T-helper 1 cell (primary cell): Measurements from ENCODE around the gene RAB11A.

Experiments used
- DNase-seq, 5 donors: peaks; one replicate each; pipeline ENCODE4 v3.0.0-alpha.2; 2012 to 2020

Gene RAB11A

DNA sequence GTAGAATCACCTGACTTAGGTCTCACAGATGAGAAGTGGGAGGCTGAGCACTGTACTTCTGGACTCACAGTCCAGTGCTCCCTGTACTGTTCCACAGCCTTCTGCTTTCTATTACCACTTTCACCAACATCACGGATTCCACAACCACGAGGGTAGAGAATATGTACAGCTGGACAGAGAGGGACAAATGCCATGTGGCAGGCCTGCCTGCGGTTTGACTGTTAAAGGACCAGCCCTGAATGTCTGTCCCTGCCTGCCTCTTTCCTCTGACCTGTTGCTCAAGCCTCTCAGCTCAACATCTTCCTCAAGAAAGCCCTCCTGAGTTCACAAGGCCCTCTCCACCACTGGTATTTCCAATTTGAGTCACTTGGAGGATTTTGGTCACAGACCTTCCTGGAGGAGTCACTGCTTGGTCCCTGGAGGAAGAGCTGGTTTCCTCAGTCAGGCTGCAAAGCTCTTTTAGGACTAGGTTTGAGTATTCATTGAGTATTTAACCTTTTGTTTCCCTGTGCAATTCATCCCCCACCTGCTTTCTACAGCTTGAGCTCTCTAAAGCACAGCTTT lies 49.1 kb downstream of the RAB11A start:
- DNase-seq = peak in 1 of 5 donors; percentile 14

DNA sequence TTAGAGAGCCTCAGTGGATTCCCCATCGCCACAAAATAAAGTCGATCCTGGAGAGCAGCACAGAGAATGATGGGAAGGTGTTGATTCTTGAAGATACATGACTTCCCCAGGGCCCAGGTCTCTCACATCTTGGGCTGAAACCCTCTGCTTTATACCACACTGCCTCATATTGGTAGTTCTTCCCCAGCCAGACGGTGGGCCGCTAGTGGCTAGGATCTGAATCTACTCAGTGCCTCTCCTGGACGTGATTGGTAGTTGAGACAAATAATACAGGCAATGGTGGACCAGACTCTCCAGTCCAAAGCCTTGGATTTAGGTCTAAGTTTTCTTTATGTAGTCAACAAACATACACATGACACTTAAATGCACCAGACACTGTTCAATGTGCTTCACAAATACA lies 49.7 kb downstream of the RAB11A start:
- DNase-seq = no peak

DNA sequence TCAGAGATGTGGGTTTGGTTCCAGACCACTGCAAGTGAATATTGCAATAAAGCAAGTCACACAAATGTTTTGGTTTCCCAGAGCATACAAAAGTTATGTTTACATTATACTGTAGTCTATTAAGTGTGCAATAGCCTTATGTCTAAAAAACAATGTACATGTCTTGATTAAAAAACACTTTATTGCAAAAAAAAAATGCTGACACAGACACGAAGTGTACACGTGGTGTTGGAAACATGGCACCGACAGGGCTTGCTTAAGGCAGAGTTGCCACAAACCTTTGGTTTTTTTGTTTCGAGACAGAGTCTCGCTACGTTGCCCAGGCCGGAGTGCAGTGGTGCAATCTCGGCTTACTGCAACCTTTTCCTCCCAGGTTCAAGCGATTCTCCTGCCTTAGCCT lies 50.1 kb downstream of the RAB11A start:
- DNase-seq = no peak

DNA sequence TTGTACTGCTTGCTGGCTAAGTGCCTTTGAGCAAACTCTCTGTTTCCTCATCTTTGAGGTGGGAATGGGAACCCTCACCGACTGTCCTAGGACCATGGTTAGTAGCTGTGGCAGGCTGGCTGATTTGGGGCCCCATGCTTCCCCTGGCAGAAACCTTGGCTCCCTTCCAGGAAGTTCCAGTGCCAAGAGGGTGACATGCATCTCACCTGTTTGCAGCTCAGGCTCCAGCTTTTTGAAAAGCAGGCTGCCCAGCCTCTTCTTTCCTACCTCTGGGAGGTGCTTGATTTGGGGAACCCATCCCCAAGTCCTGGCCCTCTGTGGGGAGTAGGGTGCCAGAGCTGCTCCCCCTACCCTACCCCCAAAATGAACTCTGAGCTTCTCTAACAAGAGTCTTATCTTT lies 50.8 kb downstream of the RAB11A start:
- no peak for DNase-seq

DNA sequence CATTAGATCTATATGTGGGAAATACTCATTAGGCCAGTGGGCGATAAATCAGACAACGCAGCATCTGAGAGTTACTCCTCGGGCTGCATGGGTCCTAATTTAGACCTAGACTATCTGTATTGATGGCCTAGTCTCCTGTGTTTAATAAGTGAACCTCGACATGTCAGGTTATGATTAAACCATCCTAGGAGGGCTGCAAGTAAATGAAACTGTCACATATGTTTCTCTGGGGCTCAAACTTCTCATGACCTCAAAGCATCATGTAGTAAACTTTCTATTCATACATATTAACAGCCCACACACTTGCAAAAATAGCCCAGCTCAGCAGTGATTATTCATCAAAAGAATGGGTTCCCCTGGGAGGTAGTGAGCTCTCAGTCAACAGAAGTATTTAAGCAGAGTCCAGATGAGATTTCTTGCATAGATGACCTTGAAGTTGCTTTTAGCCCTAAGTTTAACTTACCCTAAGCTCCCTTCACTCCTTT lies 51.6 kb downstream of the RAB11A start:
- no peak for DNase-seq

DNA sequence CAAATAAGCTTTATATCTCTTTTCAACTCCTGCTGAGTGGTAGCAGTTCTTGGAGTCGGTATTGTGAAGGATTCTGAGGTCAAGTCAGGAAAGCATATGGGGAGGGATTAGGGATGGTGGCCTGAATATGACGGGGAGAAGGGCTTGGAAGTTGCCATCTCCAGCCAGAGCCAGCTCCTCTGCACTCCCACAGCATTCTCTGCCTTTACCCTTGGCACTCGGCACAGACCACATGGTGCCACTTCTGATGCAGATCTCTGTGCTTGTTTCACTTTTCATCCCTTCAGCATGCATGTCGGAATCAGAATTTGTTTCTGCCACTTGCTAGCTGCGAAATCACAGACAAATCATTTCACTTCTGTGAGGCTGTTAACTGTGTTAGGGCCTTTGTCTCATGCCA lies 52.5 kb downstream of the RAB11A start:
- DNase-seq = no peak

DNA sequence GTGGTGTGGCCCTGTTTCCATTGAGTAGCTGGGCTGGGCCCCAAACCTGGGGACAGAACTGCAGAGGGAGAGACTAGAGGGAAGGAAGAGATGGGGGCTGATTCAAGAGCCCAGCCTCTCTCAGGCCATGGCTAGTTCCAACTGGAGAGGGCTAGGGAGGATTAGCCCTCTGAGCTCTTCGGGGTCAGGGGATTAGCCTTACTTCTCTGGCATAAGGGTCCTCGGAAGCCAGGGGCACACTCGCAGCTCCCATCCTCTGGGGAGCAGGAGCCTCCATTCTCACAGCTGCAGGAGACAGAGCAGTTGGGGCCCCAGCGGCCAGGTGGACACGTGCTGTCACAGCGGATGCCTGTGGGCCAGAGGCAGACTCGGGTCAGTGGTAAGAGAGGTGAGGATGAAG lies 53.3 kb downstream of the RAB11A start:
- DNase-seq = no peak

DNA sequence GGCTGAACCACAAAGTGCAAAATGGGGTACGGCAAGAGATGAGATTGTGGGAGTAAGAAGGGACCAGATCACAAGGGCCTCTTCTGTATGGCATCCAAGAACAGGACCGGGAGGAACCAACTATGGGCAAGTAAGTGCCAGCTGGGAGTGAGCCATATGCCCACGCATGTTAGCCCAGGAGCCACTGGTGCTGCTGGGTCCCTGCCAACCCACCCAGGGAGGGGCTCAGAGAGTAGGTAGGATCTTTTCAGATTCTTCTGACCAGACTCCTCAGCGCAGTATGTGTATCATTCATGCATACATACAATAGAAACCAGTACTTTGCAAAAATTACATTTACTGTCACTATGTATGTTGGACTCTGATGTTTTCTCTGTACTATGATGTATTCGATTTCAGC lies 54.0 kb downstream of the RAB11A start:
- DNase-seq = no peak

DNA sequence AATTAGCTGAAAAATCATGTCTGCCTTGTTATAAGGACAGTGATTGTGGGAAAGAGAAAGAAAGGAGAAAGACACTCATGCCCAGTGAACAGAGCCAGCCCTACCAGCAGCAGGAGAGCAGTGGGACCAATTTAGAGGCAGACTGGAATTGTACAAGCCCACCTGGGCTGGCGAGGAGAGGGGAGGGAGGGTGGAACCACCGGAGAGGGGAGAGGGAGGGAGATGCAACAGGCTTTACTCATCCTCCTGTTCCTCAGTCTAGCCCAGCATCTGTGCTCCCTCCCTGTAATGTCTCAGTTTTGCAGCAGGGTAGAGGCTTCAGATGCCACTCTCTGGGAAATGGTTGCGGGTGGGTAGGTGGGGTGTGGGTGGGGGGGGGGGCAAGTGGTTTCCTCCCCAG lies 54.7 kb downstream of the RAB11A start:
- DNase-seq = no peak

DNA sequence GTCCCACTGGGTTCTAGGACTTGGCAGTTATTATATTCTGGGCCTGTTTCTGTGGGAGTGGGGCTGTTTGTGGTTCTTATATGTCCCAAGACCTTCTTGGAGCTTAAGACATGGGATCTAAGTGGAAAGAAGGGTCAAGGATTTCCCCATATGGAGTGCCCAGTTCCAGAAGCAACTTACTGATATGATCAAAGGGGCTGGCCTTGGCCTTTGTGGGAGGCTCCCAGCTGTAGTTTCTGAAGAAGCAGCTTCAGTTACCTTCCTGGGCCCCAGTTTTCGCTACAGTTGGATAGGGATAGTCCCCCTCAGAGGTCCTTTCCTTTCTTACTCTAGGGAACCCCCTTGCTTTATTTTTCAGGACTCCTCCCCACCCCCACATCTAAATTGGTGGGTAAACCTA lies 56.0 kb downstream of the RAB11A start:
- DNase-seq = no peak

DNA sequence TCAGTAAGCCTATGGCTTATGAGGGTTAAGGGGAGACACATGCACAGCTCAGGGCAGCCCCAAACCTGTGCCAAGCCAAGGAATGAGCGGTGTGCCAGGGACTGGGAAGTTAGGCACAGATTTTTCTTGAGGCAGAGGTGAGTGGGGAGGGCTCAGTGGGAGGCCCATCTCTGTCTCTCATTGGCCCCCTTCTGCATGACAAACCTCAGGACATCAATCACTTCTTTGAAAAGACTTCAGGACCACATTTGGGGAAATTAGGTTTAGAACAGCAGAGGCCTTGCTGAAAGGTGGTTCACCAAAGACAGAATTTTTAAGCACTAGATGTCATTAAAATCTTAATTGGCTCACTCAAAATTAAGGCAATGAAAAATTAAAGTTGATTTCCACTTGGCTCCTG lies 57.2 kb downstream of the RAB11A start:
- DNase-seq = no peak

DNA sequence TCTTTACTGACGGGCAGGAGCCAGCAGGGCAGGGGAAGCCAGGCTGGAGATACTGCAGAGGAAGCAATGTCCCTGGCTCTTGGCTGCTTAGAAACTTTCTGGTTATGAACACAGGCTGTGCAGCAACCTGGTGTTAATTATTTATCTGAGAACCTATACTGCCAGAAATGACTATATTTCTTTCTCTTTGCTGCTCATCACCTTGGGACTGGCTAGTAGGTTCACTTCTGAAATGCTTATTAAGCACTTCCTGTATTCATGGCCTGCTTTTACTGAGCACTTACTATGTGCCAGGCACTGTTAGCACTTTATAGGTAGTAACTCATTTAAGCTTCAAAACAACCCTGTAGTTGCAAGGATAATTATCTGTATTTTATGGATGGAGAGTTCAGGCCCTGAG lies 57.6 kb downstream of the RAB11A start:
- DNase-seq = no peak

DNA sequence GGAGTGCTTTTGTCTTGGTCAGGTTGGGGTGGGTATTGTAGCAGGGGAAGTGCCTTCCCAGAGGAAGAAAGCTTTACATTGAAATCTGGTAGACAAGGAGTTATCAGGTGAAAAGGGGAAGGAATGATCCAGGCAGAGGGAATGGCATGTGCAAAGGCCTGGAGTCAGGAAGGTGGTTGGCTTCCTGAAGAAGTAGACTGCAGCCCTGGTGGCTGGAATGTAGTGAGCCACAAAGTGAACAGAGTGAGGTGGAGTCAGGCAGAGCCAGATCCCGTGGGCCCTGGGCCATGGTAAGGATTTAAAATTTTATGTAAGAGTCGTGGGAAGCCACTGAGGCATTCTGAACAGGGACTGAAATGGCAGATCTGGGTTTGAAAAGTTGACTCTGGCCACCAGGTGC lies 58.3 kb downstream of the RAB11A start:
- DNase-seq = no peak

DNA sequence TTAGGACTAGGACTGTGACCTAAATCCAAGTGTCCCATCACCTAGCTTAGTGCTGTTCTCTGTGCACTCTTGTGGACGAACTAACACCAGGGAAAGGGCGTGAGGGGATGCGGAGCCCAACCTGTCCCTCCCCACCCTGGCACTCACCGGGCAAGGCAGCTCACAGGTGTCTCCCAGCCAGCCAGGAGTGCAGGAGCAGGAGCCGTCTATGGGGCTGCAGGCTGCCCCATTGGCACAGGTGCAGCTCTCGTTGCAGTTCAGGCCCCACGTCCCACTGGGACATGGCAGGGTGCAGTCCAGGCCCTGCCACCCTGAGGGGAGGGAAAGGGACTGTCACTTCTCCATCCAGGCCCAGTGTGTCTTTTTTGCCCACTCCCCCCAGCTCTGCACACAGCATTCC lies 60.3 kb downstream of the RAB11A start:
- no peak for DNase-seq

DNA sequence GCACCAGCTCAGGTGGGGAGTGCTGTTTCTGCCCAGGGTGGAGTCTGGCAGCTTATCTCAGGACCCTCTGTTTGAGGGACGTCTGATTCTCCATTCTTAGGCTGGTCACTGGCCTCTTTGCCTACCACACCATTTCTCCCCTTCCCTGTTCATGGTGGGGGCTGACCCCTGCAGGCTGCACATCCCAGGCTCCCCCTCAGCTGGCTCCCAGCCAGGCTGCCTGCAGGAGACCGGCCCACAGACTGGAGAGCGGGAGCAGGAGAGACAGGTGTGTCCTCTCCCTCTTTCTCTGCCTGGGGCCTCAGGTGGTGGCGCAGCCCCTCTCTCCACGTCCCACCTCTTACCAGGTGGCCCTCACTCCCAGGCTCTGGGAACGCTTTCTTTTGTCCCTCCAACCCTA lies 60.8 kb downstream of the RAB11A start:
- DNase-seq = no peak

DNA sequence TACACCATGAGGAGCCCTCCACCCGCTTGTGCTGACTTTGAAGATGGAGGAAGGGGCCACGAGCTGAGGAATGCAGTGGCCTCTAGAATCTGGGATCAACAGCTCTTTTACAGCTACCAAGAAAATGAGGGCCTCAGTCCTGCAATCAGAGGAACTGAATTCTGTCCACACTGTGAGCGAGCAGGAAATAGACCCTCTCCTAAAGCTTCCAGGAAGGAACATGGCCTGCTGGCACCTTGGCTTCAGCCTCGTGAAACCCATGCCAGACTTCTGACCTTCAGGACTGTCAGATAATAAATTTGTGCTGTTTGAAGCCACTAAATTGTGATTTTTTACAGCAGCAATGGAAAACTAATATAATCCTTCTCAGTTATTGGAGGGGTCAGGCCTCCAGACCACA lies 61.9 kb downstream of the RAB11A start:
- no peak for DNase-seq

DNA sequence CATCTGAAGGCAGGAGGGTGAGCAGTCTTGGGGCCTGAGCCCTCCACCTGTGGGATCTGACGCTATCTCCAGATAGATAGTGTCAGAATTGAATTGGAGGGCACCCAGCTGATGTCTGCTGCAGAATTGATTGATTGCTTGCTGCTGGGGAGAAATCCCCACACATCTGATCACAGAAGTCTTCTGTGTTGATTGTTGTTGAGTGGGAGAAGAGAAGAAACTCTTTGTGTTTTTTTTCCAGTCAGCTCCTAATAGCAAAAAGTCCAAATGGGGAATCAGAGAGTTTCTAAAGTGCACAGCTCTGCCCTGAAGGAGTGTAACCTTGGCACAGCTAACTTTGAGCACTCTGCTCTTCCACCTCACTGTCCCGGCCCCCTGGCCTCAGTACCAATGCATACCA lies 66.1 kb downstream of the RAB11A start:
- DNase-seq = no peak

DNA sequence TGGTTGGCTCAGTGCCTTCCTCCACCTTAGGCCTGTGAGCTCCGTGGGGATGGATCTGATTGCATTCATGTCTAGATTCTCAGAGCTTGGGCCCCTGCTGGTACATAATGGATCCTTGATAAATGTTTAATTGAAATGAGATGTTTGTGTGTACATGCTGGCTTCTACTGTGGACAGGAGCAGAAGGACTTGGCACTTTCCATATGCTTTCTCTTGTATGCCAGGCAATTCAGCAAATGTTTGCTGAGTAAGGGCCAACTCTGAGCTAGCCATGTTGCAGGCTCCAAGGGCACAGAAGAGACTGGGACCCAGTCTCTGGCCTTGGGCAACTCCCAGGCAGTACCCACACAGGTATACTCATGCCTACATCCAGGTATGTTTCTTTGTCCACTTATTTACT lies 67.0 kb downstream of the RAB11A start:
- DNase-seq = no peak

DNA sequence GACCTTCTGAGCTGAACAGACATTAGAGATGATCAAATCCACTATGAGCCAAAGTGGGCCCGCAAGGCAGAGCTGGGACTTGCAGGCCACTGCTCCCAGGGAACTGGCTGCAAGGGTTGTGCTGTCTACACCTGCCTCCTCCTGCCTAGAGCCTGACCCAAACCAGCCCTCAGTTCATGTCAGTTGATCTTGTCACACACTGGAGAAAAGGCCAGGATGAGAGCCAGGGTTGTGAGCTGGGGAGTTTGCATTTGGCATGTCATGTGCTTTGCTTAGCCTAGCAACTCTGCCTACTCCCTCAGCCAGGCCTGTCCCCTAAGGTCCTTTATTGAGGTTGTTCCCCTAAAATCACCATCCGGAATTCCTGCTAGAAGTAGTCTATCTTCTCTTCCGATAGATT lies 67.8 kb downstream of the RAB11A start:
- no peak for DNase-seq

DNA sequence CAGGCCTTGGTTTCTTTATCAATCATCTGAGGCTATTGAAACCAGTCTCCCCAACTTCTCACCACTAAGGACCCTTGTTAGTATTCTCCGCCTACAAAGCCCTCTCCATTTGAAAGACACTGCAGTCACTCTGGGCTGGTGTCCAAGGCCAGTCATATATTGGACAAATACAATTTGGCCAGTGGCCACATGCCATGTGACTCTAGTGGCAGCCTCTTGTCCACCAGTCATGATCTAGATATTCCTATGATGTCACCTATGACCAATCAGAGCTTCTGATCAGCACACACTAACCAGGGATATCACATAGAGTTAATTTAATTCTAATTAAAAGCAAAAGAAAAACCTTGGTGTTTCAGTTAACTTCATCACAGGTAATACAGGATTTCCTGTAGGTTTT lies 68.2 kb downstream of the RAB11A start:
- DNase-seq = no peak

DNA sequence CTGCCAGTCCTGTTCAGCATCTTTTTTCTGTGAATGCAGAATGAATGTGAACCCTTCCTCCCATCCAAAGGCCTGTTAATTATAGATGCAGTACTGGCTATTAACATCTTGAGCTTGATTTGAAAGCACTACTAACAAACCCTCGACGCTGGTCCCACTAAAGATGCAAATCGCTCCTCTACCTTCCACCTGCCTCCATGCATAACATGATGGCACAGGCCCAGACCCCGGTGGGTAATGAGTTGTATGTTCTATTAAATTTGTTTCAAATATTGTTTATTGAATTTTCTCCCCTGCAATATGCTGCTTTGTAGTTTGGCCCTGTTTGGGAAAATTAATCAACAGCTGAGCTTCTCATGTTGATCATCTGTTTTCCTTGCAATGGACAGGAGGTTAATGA lies 69.3 kb downstream of the RAB11A start:
- no peak for DNase-seq

DNA sequence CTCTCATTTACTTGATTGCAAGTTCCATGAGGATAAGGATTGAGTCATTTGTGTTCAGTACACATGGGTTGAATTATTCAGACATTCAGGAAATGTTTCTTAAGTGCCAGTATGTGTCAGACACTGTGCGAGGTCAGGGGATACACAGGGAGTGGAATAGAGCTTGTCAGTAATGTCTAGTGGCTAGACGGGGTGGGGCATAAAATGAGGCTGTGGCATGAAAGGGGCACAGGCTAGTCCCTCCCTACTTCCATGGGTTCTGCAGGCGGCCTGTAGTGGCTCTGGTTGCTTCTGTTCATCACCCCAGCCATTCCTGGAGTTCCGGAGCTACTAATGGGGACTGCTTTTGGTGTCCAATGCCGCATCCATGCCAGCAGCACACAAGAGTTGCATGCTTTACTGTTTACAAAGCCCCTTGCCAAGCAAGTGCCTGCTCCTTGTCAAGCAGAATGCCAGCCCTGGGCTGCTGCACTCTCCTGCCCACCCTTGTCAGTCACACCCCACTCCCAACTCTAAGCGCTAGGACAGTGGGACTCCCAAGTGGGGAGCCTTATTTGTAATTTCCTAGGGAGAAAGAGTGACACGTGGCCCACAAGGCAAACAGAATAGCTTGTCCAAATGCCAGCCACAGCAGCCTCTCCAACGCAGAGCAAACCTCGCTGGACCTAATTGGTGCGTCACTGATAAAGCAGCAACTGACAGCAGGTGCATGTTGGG lies 70.8 kb downstream of the RAB11A start:
- DNase-seq = no peak

DNA sequence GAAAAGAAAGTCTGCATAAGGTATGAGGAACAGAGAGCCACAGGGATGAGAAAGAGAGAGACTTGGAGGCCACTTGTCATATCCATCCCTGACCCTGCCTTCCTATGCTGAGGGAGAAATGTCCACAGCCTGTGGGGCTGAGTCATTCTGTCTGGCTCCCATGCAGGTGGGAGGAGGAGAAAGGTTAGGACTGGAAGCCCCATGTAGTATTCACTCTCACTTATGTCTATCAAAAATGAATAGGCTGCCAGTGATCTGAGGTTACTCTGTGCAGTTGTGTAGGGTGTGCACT lies 71.3 kb downstream of the RAB11A start:
- DNase-seq = no peak
